Neutrophil (primary cell): Measurements from ENCODE around the gene ASTN2.

Experiments
- H3K27ac ChIP-seq: fragments of 200-600 bp; sonication (generic); 2 replicates; pipeline ENCODE4 v1.5.1; 2016; ENCODE audit warnings: mild to moderate bottlenecking, moderate library complexity
- H3K27me3 ChIP-seq: fragments of 200-600 bp; sonication (generic); 2 replicates; pipeline ENCODE4 v1.6.0; 2016; ENCODE audit warnings: mild to moderate bottlenecking
- H3K36me3 ChIP-seq: fragments of 200-600 bp; sonication (generic); 2 replicates; pipeline ENCODE4 v1.5.1; 2017
- H3K4me1 ChIP-seq, 2 experiments: fragments of 200-600 bp in 1 of 2; sonication (generic) in 1 of 2; 1 replicate in 1 of 2; 2 replicates in 1 of 2; pipeline versions ENCODE4 v1.5.1 to v1.6.1; 2013 to 2016; ENCODE audit warnings: low read depth in 1 of 2, low read length in 1 of 2, mild to moderate bottlenecking in 1 of 2, moderate library complexity in 1 of 2; ENCODE audit not compliant: control insufficient read depth in 1 of 2, insufficient read depth in 1 of 2
- H3K4me3 ChIP-seq, 2 experiments: fragments of 200-600 bp in 1 of 2; sonication (generic) in 1 of 2; 1 replicate in 1 of 2; 2 replicates in 1 of 2; pipeline ENCODE4 v1.5.1; 2013 to 2016; ENCODE audit warnings: low read depth in 1 of 2, low read length in 1 of 2, mild to moderate bottlenecking in 1 of 2, moderate library complexity in 1 of 2
- H3K9me3 ChIP-seq: fragments of 200-600 bp; sonication (generic); 2 replicates; pipeline ENCODE4 v1.5.1; 2016
- TF ChIP-seq, protein P1 (sequence below): fragments of 200-600 bp; sonication (generic); IDR thresholded peaks from 2 replicates; pipeline ENCODE4 v1.5.1; 2016; ENCODE audit warnings: antibody characterized with exemption

Gene ASTN2

DNA sequence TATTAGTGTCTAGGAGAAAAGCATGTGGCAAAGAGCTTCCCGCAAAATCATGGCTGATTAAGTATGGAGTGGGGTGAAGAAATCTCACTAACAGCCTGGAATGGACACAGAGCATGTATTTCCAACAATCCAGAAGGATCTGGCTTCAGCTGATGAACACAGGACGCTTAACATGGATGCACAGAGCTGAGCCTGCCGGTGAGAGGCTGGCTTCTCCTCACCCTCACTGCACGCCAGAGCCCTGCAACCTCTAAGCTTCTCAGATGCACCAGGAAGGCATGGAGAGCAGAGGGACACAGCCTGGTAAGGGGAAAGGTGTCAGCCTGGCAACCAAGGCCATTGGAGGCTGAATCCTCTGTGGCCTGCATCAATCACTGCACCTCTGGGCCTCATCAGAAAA, 429.3 kb downstream of the ASTN2 start:
- H3K9me3 ChIP-seq: no peaks in the 10 kb centered on the region
- H3K27ac ChIP-seq: no peak overlapping the region
- H3K4me3 ChIP-seq: no peak overlapping the region
- H3K36me3 ChIP-seq: no peaks in the 10 kb centered on the region
- no peaks in the 10 kb centered on the region for H3K27me3 ChIP-seq
- TF ChIP-seq, protein P1, sequence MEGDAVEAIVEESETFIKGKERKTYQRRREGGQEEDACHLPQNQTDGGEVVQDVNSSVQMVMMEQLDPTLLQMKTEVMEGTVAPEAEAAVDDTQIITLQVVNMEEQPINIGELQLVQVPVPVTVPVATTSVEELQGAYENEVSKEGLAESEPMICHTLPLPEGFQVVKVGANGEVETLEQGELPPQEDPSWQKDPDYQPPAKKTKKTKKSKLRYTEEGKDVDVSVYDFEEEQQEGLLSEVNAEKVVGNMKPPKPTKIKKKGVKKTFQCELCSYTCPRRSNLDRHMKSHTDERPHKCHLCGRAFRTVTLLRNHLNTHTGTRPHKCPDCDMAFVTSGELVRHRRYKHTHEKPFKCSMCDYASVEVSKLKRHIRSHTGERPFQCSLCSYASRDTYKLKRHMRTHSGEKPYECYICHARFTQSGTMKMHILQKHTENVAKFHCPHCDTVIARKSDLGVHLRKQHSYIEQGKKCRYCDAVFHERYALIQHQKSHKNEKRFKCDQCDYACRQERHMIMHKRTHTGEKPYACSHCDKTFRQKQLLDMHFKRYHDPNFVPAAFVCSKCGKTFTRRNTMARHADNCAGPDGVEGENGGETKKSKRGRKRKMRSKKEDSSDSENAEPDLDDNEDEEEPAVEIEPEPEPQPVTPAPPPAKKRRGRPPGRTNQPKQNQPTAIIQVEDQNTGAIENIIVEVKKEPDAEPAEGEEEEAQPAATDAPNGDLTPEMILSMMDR: no peak
- no peaks in the 10 kb centered on the region for H3K4me1 ChIP-seq

DNA sequence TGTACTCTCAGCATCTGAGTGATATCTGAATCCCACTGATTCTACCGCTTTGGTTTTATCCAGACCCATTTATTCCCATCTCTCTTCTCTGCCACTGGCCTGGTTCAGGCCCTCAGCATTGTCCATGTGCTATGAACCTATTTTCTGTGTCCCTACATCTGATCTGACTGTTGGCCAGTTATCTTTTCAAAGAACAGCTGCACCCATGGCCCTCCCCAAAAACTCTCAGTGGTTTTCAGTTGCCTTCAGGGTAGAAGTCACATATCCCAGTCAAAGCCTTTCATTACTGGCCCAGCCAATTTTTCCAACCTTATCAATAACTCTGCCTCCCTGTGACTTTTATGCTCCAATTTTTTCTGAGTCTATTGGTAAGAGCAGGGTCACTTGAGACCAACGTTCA, 430.7 kb downstream of the ASTN2 start:
- H3K4me1 ChIP-seq: no peaks in the 10 kb centered on the region
- no peaks in the 10 kb centered on the region for H3K9me3 ChIP-seq
- no peak overlapping the region for H3K4me3 ChIP-seq
- H3K36me3 ChIP-seq: no peaks in the 10 kb centered on the region
- TF ChIP-seq, protein P1: no peak
- no peaks in the 10 kb centered on the region for H3K27me3 ChIP-seq
- no peak overlapping the region for H3K27ac ChIP-seq

DNA sequence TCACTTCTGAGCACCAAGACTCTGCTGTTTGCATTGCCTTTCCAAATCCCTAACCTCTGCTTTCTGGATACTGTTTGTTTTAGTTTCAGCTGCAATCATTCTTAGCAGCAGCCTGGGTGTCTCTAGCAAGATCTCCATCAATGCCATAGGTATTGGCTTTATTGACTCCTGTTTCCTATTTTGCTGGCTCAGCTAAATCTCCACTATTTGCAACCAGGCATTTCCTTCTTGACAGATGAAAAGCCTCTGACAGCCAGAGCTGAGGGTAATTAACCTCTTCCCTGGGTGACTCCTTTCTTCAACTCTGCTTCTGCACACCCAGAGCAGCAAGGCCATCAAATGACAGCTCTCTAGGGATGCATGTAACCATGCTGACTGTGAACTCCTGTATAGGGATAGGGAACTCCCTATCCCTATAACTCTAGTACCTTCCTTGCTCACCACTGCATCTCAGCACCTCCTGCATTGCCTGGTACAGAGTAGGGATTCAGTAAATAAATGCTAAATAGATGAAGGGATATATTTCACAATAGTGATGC, 434.2 kb downstream of the ASTN2 start:
- no peak overlapping the region for H3K4me3 ChIP-seq
- TF ChIP-seq, protein P1: no peak

DNA sequence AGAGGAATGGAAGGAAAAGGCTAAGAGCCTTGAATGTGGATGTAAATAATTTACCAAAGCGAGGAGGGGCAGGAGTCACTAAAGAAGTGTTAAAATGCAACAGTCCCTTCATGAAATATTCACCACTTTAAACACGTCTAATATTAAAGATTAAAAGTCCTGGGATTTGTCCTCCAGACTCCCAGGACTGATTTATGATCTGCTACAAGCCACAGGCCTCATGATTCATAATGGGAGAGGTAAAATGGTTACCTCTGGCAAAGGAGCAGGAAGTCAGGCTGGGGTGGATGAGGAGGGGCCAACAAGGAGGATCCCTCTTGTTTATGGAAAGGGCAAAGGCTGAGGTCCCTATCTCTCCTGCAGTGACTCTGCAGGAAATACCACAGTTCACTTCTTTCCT, 435.4 kb downstream of the ASTN2 start:
- Histone ChIP-seq H3K4me3 (no peak overlapping the region), H3K27me3 (no peaks in the 10 kb centered on the region), H3K27ac (no peak overlapping the region), H3K4me1 (no peaks in the 10 kb centered on the region), H3K9me3 (no peaks in the 10 kb centered on the region), H3K36me3 (no peaks in the 10 kb centered on the region)
- TF ChIP-seq, protein P1: no peak

More for the DNA sequence above, 434.2 kb downstream of the ASTN2 start:
- no peaks in the 10 kb centered on the region for H3K36me3 ChIP-seq
- H3K27me3 ChIP-seq: no peaks in the 10 kb centered on the region
- no peak overlapping the region for H3K27ac ChIP-seq
- H3K9me3 ChIP-seq: no peaks in the 10 kb centered on the region
- no peaks in the 10 kb centered on the region for H3K4me1 ChIP-seq

DNA sequence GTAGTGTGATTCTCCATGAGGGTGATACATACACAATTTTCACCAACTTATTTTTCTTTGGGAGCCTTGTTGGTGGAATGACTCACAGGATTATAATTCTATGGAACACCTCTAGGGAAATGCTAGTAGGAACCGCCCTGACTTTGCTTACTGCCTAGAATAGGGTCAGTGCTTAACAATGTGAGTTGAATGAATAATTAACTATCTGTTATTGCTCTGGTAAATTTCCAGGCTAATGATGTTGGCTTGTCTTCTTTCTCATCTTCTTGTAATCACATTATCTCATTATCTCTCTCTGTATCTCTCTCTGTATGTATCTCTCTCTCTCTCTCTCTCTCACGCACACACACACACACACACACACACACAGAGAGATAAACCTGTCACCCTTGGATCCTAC, 436.7 kb downstream of the ASTN2 start:
- H3K4me3 ChIP-seq: no peak overlapping the region

More for the DNA sequence above, 436.7 kb downstream of the ASTN2 start:
- H3K9me3 ChIP-seq: no peaks in the 10 kb centered on the region
- TF ChIP-seq, protein P1: no peak
- no peaks in the 10 kb centered on the region for H3K4me1 ChIP-seq
- H3K27ac ChIP-seq: no peak overlapping the region
- no peaks in the 10 kb centered on the region for H3K36me3 ChIP-seq
- H3K27me3 ChIP-seq: no peaks in the 10 kb centered on the region
